KOPT-K1 (cell line): ENCODE measurements around the gene ST6GALNAC2.
"Not testable (repeated sequence)": the region's sequence is repeated elsewhere in the genome, so short reads cannot be mapped to it uniquely, and the experiment has no call there.

Source experiments
- H3K27ac ChIP-seq: fragments of 200-600 bp; sonication (generic); 2 replicates; pipeline ENCODE4 v1.5.1; 2016; ENCODE audit warnings: antibody characterized with exemption, mild to moderate bottlenecking, low read depth, low read length; ENCODE audit not compliant: poor library complexity, severe bottlenecking
- H3K36me3 ChIP-seq: fragments of 200-600 bp; sonication (generic); 2 replicates; pipeline ENCODE4 v1.5.1; 2017; ENCODE audit warnings: antibody characterized with exemption, mild to moderate bottlenecking, low read length, moderate library complexity; ENCODE audit not compliant: insufficient read depth
- H3K9me3 ChIP-seq: fragments of 200-600 bp; sonication (generic); 2 replicates; pipeline ENCODE4 v1.5.1; 2017; ENCODE audit warnings: antibody characterized with exemption, low read length, mild to moderate bottlenecking; ENCODE audit not compliant: insufficient read depth, poor library complexity, severe bottlenecking

The ST6GALNAC2 gene

GRCh38 chr17:76568811-76569221 lies 16.8 kb downstream of the ST6GALNAC2 start:
- Histone ChIP-seq H3K9me3 (no peaks in the 10 kb centered on the region), H3K27ac (no peak overlapping the region), H3K36me3 (peaks cover 43% of the 10 kb centered on the region)

DNA sequence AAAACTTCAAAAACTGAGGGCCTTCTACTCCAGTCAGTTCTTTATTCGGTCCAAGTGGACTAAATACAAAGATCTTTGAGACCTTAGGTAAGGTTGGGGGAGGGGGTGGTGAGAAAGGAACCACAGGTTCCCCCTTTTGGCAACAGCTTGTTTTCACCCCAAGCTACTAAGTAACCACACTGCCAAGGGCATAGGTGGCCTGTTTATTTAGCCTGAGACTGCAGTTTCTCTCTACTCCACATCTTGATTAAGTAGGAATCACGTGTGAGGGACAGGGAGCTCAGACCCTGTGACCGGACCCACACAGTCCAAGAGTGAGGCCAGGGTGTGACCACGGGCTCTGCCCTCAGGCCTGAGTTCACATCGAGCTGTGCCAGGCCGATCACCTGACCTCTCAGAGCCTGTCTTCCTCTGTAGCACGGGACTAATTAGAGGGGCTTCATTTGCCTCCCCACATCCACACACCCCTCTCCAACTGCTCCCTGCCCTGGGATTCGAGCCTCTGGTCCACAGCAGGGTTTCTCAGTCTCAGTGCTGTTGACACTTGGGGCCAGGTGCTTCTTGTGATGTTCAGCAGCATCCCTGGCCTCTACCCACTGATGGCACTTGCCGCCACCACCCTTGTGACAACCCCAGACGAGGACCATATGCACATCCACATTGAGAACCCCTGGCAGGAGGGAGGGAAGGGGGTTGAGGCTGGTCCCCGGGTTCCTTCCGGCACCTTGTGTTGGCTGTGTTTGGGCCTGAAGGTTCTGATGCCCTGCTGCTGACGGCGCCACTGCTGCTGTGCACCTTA lies 17.8 kb downstream of the ST6GALNAC2 start:
- Histone ChIP-seq H3K36me3 (peaks cover 53% of the 10 kb centered on the region), H3K27ac (no peak overlapping the region), H3K9me3 (no peaks in the 10 kb centered on the region)

DNA sequence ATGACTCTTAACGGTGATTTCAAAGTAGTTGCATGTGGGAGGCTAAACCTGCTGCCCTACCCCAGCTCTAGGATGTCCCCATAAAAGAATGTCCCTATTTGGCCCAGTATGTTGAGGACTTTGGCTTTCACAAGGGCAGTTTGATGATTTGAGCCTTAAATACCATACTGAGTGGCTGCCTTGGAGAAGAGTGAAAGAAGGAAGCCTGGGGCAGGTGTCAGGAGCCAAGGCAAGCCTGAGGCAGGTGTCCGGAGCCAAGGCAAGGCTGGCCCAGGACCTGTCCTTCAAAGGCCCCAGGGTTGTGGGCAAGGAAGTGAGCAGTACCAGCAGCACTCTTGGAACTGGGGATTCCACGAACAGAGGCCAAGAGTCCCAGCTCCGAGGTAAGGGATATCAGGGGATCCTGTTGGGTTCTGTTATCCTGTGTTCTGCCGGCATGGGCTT lies 18.6 kb downstream of the ST6GALNAC2 start:
- H3K27ac ChIP-seq, result no peak overlapping the region
- H3K9me3 ChIP-seq, result no peaks in the 10 kb centered on the region
- H3K36me3 ChIP-seq, result peaks cover 61% of the 10 kb centered on the region

- Histone ChIP-seq H3K9me3 (no peaks in the 10 kb centered on the region), H3K36me3 (peaks cover 65% of the 10 kb centered on the region), H3K27ac (no peak overlapping the region)
These were observed 19.1 kb downstream of the ST6GALNAC2 start for GRCh38 chr17:76566613-76566943.

- no peak overlapping the region for H3K27ac ChIP-seq
- peaks cover 71% of the 10 kb centered on the region for H3K36me3 ChIP-seq
- no peaks in the 10 kb centered on the region for H3K9me3 ChIP-seq
These were observed 19.7 kb downstream of the ST6GALNAC2 start for GRCh38 chr17:76565728-76566612.

GRCh38 chr17:76564991-76565727 lies 20.5 kb downstream of the ST6GALNAC2 start:
- peaks cover 79% of the 10 kb centered on the region for H3K36me3 ChIP-seq
- not testable (repeated sequence) for H3K27ac ChIP-seq, H3K9me3 ChIP-seq

GRCh38 chr17:76563359-76563758 lies 22.3 kb downstream of the ST6GALNAC2 start:
- H3K9me3 ChIP-seq, H3K27ac ChIP-seq: not testable (repeated sequence)
- peaks cover 96% of the 10 kb centered on the region for H3K36me3 ChIP-seq

GRCh38 chr17:76562734-76563148 lies 22.9 kb downstream of the ST6GALNAC2 start:
- H3K36me3 ChIP-seq, result peaks cover 92% of the 10 kb centered on the region
- H3K9me3 ChIP-seq, result no peaks in the 10 kb centered on the region
- no peak overlapping the region for H3K27ac ChIP-seq

GRCh38 chr17:76561799-76562268 lies 23.8 kb downstream of the ST6GALNAC2 start:
- Histone ChIP-seq H3K36me3 (peaks cover 83% of the 10 kb centered on the region), H3K9me3 (no peaks in the 10 kb centered on the region), H3K27ac (no peak overlapping the region)

DNA sequence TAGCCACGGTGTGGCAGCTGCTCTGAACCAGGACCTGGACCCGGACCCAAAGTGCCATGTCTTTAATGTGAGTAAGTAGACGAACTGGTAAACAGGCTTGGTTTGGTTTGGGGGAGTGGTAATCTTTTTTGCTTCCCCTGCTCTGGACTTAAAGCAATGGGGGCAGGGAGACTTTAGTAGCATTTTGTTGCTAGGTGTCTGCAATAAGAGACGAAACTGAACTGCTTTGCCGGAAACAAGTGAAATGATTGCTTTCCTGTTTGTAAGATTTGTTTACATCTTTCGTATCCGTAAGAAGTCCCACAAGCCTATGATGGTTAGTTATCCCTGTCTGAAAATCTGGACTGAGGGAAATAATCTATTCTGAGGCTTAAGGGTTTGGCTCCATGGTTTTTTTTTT lies 24.3 kb downstream of the ST6GALNAC2 start:
- Histone ChIP-seq H3K27ac (no peak overlapping the region), H3K36me3 (peaks cover 78% of the 10 kb centered on the region), H3K9me3 (no peaks in the 10 kb centered on the region)

DNA sequence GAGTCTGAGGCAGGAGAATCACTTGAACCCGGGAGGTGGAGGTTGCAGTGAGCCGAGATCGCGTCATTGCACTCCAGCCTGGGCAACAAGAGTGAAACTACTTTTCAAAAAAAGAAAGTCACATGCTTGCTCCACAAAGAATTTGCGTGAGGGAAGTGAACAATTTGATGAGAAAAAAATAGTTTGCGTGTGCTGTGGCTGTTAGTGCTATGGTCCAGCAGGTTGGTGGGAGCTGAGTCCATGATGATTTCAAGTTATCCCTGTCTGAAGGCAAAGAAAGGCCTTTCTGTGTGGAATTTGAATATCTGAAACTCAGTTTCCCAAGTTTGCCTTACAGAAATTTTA lies 24.8 kb downstream of the ST6GALNAC2 start:
- H3K36me3 ChIP-seq, result peaks cover 73% of the 10 kb centered on the region

GRCh38 chr17:76560036-76560876 lies 25.4 kb downstream of the ST6GALNAC2 start:
- H3K36me3 ChIP-seq, result peaks cover 67% of the 10 kb centered on the region
- H3K27ac ChIP-seq, result no peak overlapping the region
- no peaks in the 10 kb centered on the region for H3K9me3 ChIP-seq

More for the DNA sequence above, 24.8 kb downstream of the ST6GALNAC2 start:
- Histone ChIP-seq H3K9me3 (no peaks in the 10 kb centered on the region), H3K27ac (no peak overlapping the region)

DNA sequence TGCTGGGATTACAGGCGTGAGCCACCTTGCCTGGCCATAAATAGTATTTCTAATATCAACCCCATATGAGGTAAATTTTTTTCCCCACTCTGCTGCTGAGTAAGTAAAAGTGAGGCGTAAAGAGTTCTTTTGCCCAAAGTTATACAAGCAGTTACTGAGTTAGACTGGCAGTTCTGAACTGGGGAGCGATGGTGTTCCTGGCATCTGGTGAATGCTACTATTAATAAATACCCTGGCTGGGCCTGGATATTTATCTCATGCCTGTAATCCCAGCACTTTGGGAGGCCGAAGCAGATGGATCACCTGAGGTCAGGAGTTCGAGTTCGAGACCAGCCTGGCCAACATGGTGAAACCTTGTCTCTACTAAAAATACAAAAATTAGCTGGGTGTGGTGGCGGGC lies 26.2 kb downstream of the ST6GALNAC2 start:
- H3K27ac ChIP-seq, result peak overlapping the region; percentile 80
- H3K9me3 ChIP-seq, result not testable (repeated sequence)
- H3K36me3 ChIP-seq, result peaks cover 59% of the 10 kb centered on the region
